Measurements from ENCODE around the gene MAPK14.
A peak's percentile ranks its signal among the peaks of the same experiment; 100 is the strongest.

Gene MAPK14

GRCh38 chr6:36139991-36140710, 112.5 kb downstream of the MAPK14 start:
- DNase-seq, result peak; percentile 34 to 71

GRCh38 chr6:36141091-36141490, 113.5 kb downstream of the MAPK14 start:
- no peak for DNase-seq

- DNase-seq, result no peak
These were observed 114.4 kb downstream of the MAPK14 start for GRCh38 chr6:36141961-36142360.

- DNase-seq, result no peak
These were observed 115.6 kb downstream of the MAPK14 start for GRCh38 chr6:36142971-36143838.

- DNase-seq, result no peak
These were observed 117.9 kb downstream of the MAPK14 start for GRCh38 chr6:36145495-36145894.

- DNase-seq, result no peak
These were observed 119.7 kb downstream of the MAPK14 start for GRCh38 chr6:36147294-36147693.

- DNase-seq, result no peak
These were observed 121.9 kb downstream of the MAPK14 start for GRCh38 chr6:36149476-36149875.

- DNase-seq, result no peak
These were observed 122.7 kb downstream of the MAPK14 start for GRCh38 chr6:36150283-36150682.

- no peak for DNase-seq
These were observed 126.7 kb downstream of the MAPK14 start for GRCh38 chr6:36154286-36154685.

GRCh38 chr6:36155662-36156061, 128.1 kb downstream of the MAPK14 start:
- DNase-seq, result no peak

- DNase-seq, result no peak
These were observed 132.6 kb downstream of the MAPK14 start for GRCh38 chr6:36160147-36160760.
